SJCRH30 (cell line): Measurements from ENCODE around the gene WDR11. TPM values are rescaled to one million over a fixed set of nuclear protein-coding genes. Genes with fewer than 3 reads are reported as not detected.

Experiments used
- DNase-seq, 2 experiments: peaks; one replicate each; pipeline ENCODE4 v3.0.0-alpha.2; 2015 to 2020
- H3K27ac ChIP-seq: fragments of 250-450 bp; sonication (Bioruptor Pico); 2 replicates; pipeline ENCODE4 v1.5.1; 2020; ENCODE audit warnings: mild to moderate bottlenecking, moderate library complexity
- H3K27me3 ChIP-seq: fragments of 250-450 bp; sonication (Bioruptor Pico); 2 replicates; pipeline ENCODE4 v1.5.1; 2020; ENCODE audit warnings: mild to moderate bottlenecking, moderate library complexity
- H3K36me3 ChIP-seq: fragments of 250-450 bp; sonication (Bioruptor Pico); 2 replicates; pipeline ENCODE4 v1.5.1; 2020; ENCODE audit warnings: mild to moderate bottlenecking, moderate library complexity
- H3K4me1 ChIP-seq: fragments of 250-450 bp; sonication (Bioruptor Pico); 2 replicates; pipeline ENCODE4 v1.5.1; 2020; ENCODE audit warnings: mild to moderate bottlenecking, moderate library complexity
- H3K4me3 ChIP-seq: fragments of 250-450 bp; sonication (Bioruptor Pico); 2 replicates; pipeline ENCODE4 v1.5.1; 2020; ENCODE audit warnings: mild to moderate bottlenecking, moderate library complexity
- H3K9me3 ChIP-seq: fragments of 250-450 bp; sonication (Bioruptor Pico); replicated peaks from 2 replicates; pipeline ENCODE4 v1.5.1; 2020; ENCODE audit warnings: mild to moderate bottlenecking, moderate library complexity
- total RNA-seq: library from RNA; depleted of rRNA; stranded (reverse); fragments of >200 nt; shearing (Covaris generic); gene quantifications from 2 replicates; pipeline ENCODE4 v1.2.3, GENCODE V29; 2014

WDR11 gene
- total RNA-seq, 1 experiment from 2014 or later: 76.5 TPM

- Histone ChIP-seq H3K27me3 (no peaks in the 10 kb centered on the region), H3K27ac (no peak overlapping the region), H3K4me1 (no peaks in the 10 kb centered on the region), H3K4me3 (no peak overlapping the region), H3K36me3 (no peaks in the 10 kb centered on the region), H3K9me3 (no peaks in the 10 kb centered on the region)
- DNase-seq: no peak
Measured at GRCh38 chr10:120828763-120829319, 22.3 kb upstream of the WDR11 start.

GRCh38 chr10:120832106-120832505 is 19.1 kb upstream of the WDR11 start:
- no peaks in the 10 kb centered on the region for H3K27me3 ChIP-seq
- no peaks in the 10 kb centered on the region for H3K4me1 ChIP-seq
- H3K36me3 ChIP-seq: no peaks in the 10 kb centered on the region
- no peak overlapping the region for H3K4me3 ChIP-seq
- no peak overlapping the region for H3K27ac ChIP-seq
- no peaks in the 10 kb centered on the region for H3K9me3 ChIP-seq
- peak; percentile 57 to 66 for DNase-seq

DNA sequence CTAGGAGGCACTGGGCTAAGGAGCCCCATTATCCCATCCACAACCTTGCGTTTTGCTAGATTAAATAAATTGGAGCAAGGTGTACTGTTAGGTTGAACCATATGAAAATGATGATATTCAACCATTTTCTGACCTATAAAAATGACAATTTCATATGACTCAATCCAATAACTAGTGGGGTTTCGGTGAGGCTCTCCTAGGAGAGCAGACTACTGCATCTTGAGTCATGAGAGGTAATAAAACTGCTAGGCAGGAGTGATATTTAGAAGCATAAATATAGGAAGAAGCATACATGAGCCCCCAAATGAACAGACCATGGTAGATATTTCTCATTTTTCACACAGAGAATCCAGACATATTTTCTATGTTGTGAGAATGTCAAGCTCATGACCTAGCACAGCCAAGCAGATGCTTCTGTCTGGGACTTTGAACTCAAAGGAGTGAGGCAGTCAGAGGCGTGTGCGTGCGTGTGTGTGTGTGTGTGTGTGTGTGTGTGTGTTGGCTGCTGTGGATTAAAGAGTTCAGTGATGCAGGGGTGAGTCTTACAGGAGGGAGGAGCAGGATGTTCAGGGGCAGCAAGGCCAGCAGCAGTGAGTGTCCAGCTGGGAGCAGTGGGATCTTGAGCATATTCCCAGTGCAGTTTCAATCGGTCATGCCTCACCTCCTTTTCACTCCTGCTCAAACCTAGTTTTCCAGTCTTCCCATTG is 17.8 kb upstream of the WDR11 start:
- H3K4me1 ChIP-seq: no peaks in the 10 kb centered on the region
- no peaks in the 10 kb centered on the region for H3K36me3 ChIP-seq
- H3K9me3 ChIP-seq: no peaks in the 10 kb centered on the region
- H3K27me3 ChIP-seq: no peaks in the 10 kb centered on the region
- H3K4me3 ChIP-seq: no peak overlapping the region
- no peak overlapping the region for H3K27ac ChIP-seq
- no peak for DNase-seq

GRCh38 chr10:120835603-120836002 is 15.6 kb upstream of the WDR11 start:
- no peaks in the 10 kb centered on the region for H3K4me1 ChIP-seq
- no peak overlapping the region for H3K4me3 ChIP-seq
- H3K27ac ChIP-seq: no peak overlapping the region
- no peaks in the 10 kb centered on the region for H3K27me3 ChIP-seq
- DNase-seq: no peak
- H3K36me3 ChIP-seq: no peaks in the 10 kb centered on the region
- no peaks in the 10 kb centered on the region for H3K9me3 ChIP-seq

- H3K27ac ChIP-seq: no peak overlapping the region
- no peaks in the 10 kb centered on the region for H3K36me3 ChIP-seq
- H3K27me3 ChIP-seq: no peaks in the 10 kb centered on the region
- H3K4me1 ChIP-seq: no peaks in the 10 kb centered on the region
- H3K9me3 ChIP-seq: no peaks in the 10 kb centered on the region
- H3K4me3 ChIP-seq: no peak overlapping the region
- DNase-seq: no peak
Measured at GRCh38 chr10:120838941-120839340, 12.2 kb upstream of the WDR11 start.

DNA sequence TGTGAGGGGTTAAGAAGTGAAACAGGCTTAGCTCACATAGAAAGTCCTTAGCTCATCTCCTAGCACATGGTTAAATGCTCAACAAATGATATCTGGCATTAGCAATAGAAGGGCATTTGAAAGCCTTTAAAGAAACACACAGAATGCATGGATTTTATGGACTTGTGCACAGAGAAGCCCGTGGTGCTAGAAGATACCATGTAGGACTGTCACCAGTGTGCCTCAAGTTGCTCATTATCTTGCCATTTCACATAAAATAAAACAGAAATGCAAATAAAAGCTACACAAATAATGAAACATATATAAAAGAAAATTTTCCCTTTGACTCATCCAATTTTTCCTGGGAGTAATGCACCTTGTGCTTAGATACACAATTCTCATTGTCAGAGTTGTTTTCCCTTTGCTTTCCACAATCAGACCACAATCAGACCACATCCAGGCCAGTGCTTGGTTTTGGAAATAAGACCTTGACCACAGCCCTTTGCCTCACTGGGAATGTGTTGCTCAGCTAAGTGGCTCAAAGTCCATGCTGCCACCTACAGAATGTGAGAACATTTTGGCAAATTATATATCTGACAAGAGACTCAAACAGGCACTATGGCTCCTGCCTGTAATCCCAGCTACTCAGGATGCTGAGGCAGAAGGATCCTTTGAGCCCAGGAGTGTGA is 9.5 kb upstream of the WDR11 start:
- Histone ChIP-seq H3K9me3 (no peaks in the 10 kb centered on the region), H3K4me1 (no peaks in the 10 kb centered on the region), H3K27ac (no peak overlapping the region), H3K4me3 (no peak overlapping the region), H3K27me3 (no peaks in the 10 kb centered on the region), H3K36me3 (no peaks in the 10 kb centered on the region)
- no peak for DNase-seq

DNA sequence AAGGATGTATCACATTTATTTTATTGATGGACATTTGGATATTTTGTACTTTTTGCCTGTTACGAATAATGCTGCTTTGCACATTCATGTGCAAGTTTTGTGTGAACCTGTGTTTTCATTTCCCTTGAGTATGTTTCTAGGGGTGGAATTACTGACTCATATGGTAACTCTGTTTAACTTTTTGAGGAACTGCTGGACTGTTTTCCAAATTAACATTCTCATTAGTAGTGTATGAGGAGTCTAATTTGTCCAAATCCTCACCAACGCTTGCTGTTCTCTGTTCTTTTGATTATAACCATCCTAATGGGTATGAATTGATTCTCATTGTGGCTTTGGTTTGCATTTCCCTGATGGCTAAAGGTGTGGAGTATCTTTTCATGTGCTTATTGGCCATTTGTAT is 3.2 kb downstream of the WDR11 start:
- DNase-seq: no peak
- Histone ChIP-seq H3K4me3 (no peak overlapping the region), H3K4me1 (peaks cover 9% of the 10 kb centered on the region), H3K36me3 (peaks cover 45% of the 10 kb centered on the region), H3K27me3 (no peaks in the 10 kb centered on the region), H3K27ac (no peak overlapping the region), H3K9me3 (no peaks in the 10 kb centered on the region)

GRCh38 chr10:120861178-120861855 is 10.2 kb downstream of the WDR11 start:
- Histone ChIP-seq H3K9me3 (no peaks in the 10 kb centered on the region), H3K27ac (no peak overlapping the region), H3K4me3 (no peak overlapping the region), H3K4me1 (no peaks in the 10 kb centered on the region), H3K27me3 (no peaks in the 10 kb centered on the region), H3K36me3 (peaks cover 79% of the 10 kb centered on the region)
- DNase-seq: no peak

DNA sequence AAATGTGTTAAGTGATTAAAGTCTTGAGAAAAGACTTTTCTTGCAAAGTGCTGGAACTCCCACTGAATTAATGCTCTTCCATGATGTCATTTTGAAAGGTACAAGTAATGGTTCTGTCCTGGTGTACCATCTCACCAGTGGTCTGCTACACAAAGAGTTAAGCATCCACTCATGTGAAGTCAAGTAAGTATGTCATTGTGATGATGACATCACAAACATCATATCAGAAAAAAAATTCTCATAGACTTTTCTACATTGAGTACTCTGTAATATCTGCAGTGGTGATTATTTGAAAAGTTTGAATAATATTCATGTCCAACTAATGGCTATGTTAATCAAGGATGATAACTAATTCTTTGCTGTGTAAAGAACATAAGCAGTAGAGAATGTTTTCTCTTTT is 22.6 kb downstream of the WDR11 start:
- Histone ChIP-seq H3K9me3 (no peaks in the 10 kb centered on the region), H3K36me3 (peaks cover 60% of the 10 kb centered on the region), H3K27me3 (no peaks in the 10 kb centered on the region), H3K4me3 (no peak overlapping the region), H3K4me1 (no peaks in the 10 kb centered on the region), H3K27ac (no peak overlapping the region)
- no peak for DNase-seq

- no peak for DNase-seq
- Histone ChIP-seq H3K9me3 (no peaks in the 10 kb centered on the region), H3K4me1 (no peaks in the 10 kb centered on the region), H3K36me3 (peaks cover 54% of the 10 kb centered on the region), H3K27ac (no peak overlapping the region), H3K27me3 (no peaks in the 10 kb centered on the region), H3K4me3 (no peak overlapping the region)
Measured at GRCh38 chr10:120883071-120883470, 31.9 kb downstream of the WDR11 start.

DNA sequence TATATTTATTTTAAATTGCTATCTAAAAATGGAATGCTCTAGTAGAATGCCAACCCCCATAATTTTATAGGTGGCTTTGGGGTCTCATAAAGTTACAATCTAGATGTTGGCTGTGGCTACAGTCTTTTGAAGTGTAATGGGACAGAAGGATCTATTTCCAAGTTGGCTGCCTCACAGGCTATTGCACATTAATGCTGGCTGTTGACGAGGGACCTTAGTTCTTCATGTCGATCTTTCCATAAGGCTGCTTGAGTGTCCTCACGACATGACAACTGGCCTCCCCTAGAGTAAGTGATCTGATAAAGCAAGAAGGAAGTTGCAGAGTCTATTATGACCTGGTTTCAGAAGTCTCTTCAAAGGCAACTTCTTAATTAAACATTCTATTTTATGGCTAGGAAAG is 36.3 kb downstream of the WDR11 start:
- Histone ChIP-seq H3K27me3 (no peaks in the 10 kb centered on the region), H3K9me3 (no peaks in the 10 kb centered on the region), H3K36me3 (peaks cover 56% of the 10 kb centered on the region), H3K4me3 (no peak overlapping the region), H3K4me1 (no peaks in the 10 kb centered on the region), H3K27ac (no peak overlapping the region)
- no peak for DNase-seq

GRCh38 chr10:120891365-120891764 is 40.2 kb downstream of the WDR11 start:
- Histone ChIP-seq H3K27ac (no peak overlapping the region), H3K4me1 (no peaks in the 10 kb centered on the region), H3K36me3 (peaks cover 49% of the 10 kb centered on the region), H3K27me3 (no peaks in the 10 kb centered on the region), H3K4me3 (no peak overlapping the region), H3K9me3 (no peaks in the 10 kb centered on the region)
- no peak for DNase-seq

DNA sequence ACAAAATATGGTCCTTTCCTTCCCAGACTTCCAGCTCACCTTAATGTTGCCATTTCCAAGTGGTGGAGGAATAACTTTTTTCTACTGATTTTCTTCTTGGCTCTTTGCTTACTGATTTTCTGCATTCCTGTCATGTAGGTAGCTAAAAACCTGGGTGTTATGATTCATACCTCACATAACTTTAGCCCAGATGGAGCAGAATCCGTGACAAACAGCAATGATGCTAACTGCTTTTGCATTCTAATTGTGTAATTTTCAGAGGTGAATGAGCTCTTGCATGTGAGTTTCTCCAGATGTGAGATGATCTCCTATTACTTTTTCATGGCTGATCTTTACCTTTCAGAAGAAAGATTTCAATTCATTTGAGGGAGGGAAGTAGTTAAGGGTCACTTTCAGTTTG is 43.4 kb downstream of the WDR11 start:
- Histone ChIP-seq H3K4me1 (no peaks in the 10 kb centered on the region), H3K27ac (no peak overlapping the region), H3K9me3 (no peaks in the 10 kb centered on the region), H3K4me3 (no peak overlapping the region), H3K36me3 (peaks cover 49% of the 10 kb centered on the region), H3K27me3 (no peaks in the 10 kb centered on the region)
- DNase-seq: no peak

DNA sequence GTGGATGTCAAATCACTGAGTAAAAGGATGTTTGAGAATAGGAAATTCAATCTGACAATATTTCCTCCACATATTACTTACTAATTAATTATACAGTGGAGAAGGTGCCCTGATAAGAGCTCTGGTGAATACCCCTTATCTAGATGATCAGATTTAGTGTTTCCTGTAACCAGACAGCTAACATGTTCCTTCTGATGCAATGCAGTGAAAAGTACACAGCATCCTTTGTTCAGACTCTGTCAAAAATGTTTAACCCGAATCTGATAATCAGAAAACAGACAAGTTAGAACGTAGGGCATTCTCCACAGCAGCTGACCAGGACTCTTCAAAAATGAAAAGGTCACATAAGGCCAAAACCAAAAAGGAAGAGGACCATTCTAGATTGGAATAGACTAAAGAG is 46.2 kb downstream of the WDR11 start:
- Histone ChIP-seq H3K36me3 (peaks cover 51% of the 10 kb centered on the region), H3K4me1 (no peaks in the 10 kb centered on the region), H3K9me3 (no peaks in the 10 kb centered on the region), H3K27me3 (no peaks in the 10 kb centered on the region), H3K27ac (no peak overlapping the region), H3K4me3 (no peak overlapping the region)
- peak in 1 of 2 experiments; percentile 9 for DNase-seq

GRCh38 chr10:120905268-120905667 is 54.1 kb downstream of the WDR11 start:
- no peak for DNase-seq
- Histone ChIP-seq H3K4me1 (no peaks in the 10 kb centered on the region), H3K36me3 (peaks cover 94% of the 10 kb centered on the region), H3K4me3 (no peak overlapping the region), H3K9me3 (peaks cover 2% of the 10 kb centered on the region), H3K27ac (no peak overlapping the region), H3K27me3 (no peaks in the 10 kb centered on the region)
